Retinal pigment epithelial cell (primary cell): ENCODE results near the gene SSTR3.
"Not testable (repeated sequence)": the region's sequence is repeated elsewhere in the genome, so short reads cannot be mapped to it uniquely, and the experiment has no call there.

Experiments
- DNase-seq: peaks from one replicate; pipeline ENCODE4 v3.0.0-alpha.2; 2010; ENCODE audit warnings: low read depth
- H3K4me3 ChIP-seq: 2 replicates; pipeline ENCODE4 v1.5.1; 2011; ENCODE audit warnings: mild to moderate bottlenecking, low read length, control low read depth, moderate library complexity
- TF ChIP-seq, protein P1 (sequence below): conservative IDR thresholded peaks from 2 replicates; pipeline ENCODE4 v1.5.1; 2011; ENCODE audit warnings: low read depth, low read length, control low read depth, inconsistent platforms

The SSTR3 gene

DNA sequence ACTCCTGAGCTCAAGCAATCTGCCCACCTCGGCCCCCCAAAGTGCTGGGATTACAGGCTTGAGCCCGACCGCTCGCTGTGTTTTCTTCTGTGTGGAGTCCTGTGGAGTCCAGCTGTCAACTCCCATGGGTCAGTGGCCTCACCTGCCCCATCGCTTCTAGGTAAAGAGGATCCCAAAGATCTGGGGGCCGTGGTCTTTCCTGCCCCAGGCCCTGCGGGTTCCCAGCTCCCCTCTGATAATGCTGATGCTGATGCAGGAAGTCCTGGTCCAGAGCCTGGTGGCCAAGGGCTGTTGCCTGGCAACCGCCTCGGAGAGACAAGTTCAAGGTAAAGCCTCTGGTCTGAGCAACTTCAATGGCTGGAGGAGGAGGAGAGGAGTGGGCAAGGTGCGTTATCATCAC is 9.6 kb downstream of the SSTR3 start:
- no peak for DNase-seq
- no peak overlapping the region for H3K4me3 ChIP-seq
- TF ChIP-seq, protein P1, sequence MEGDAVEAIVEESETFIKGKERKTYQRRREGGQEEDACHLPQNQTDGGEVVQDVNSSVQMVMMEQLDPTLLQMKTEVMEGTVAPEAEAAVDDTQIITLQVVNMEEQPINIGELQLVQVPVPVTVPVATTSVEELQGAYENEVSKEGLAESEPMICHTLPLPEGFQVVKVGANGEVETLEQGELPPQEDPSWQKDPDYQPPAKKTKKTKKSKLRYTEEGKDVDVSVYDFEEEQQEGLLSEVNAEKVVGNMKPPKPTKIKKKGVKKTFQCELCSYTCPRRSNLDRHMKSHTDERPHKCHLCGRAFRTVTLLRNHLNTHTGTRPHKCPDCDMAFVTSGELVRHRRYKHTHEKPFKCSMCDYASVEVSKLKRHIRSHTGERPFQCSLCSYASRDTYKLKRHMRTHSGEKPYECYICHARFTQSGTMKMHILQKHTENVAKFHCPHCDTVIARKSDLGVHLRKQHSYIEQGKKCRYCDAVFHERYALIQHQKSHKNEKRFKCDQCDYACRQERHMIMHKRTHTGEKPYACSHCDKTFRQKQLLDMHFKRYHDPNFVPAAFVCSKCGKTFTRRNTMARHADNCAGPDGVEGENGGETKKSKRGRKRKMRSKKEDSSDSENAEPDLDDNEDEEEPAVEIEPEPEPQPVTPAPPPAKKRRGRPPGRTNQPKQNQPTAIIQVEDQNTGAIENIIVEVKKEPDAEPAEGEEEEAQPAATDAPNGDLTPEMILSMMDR = no peak

DNA sequence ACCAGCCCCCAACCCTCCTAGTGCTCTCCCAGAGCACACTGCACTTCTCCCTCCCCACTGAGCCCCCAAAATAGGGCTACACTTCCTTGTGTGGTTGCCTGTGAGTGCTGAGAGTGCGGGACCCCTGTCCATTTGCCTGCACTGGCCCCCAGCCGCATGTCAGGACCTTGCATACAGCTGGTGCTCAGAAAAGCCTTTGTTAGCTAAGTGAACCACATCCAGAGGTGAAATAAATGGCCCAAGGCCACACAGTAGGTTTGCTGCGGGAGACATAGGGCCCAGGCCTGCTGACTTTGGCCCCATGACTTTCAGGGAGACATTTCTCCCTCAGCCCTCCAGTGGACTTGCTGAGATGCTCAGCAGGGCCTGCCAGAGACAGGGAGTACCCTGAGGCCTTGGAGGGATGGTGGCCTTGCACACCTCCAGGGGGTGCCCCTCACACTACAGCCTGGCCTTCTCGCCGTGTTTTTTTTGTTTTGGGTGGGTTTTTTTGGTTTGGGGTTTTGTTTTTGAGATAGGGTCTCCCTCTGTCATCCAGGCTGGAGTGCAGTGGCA is 10.2 kb downstream of the SSTR3 start:
- H3K4me3 ChIP-seq = no peak overlapping the region
- TF ChIP-seq, protein P1 = no peak
- DNase-seq = no peak

DNA sequence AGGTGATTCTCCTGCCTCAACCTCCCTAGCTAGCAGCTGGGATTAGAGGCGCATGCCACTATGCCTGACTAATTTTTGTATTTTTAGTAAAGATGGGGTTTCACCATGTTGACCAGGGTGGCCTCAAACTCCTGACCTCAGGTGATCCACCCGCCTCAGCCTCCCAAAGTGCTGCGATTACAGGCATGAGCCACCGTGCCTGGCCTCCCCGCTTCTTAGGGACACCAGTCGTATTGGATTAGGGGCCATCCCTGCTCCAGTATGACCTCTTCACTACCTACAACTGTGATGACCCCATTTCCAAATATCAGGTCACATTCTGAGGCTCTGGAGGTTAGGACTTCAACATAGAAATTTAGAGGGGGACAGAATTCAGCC is 10.8 kb downstream of the SSTR3 start:
- not testable (repeated sequence) for H3K4me3 ChIP-seq, DNase-seq

DNA sequence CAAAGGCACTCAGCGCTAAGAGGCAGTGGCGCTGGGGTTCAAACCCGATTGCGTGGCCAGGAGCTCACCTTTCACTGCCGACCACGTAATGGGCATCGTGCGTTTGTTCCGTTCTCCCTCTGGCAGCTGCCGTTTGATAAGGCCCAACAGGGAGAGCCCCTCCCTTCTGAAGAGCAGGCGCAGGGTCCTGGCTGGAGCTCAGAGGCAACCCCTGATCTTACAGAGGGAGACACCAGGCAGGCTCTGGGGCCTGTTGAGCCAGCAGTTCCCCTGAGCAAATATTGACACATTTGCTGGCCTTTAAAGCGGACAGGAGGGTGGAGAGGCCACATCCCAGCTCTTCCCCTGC is 12.5 kb downstream of the SSTR3 start:
- DNase-seq = no peak
- TF ChIP-seq, protein P1 = no peak
- H3K4me3 ChIP-seq = no peak overlapping the region

DNA sequence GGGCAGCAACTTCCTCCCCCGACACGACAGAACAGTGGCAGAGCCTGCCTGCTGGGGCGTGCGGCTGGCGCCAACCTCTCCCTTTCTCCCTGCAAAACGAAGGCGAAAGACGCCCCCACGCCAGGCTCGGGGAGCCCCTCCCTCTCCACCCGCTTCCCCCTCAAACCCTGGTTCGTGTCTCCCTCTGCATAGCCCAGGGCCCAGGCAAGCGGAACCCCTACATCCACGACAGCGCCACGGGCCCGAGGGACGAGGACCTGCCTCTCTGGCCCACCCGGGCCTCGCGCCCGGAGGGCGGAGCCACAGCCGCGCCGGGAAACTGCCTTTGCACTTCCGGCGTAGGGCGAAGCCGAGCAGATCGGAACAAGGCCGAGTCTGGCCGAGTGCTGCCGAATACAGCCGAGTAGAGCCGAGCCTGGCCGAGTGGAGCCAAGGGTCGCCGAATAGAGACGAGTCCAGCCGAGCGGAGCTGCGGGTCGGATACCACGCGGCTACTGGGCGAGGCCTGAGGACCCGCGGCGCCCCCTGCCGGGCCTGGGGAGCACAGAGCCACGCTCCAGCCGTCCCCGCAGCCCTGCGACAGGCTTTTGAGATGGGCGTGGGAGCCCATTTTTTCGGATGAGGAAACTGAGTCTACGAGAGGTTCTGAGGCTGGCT is 13.0 kb downstream of the SSTR3 start:
- peak; percentile 89 for DNase-seq
- TF ChIP-seq, protein P1 = peak; percentile 91
- peak overlapping the region; percentile 64 for H3K4me3 ChIP-seq

DNA sequence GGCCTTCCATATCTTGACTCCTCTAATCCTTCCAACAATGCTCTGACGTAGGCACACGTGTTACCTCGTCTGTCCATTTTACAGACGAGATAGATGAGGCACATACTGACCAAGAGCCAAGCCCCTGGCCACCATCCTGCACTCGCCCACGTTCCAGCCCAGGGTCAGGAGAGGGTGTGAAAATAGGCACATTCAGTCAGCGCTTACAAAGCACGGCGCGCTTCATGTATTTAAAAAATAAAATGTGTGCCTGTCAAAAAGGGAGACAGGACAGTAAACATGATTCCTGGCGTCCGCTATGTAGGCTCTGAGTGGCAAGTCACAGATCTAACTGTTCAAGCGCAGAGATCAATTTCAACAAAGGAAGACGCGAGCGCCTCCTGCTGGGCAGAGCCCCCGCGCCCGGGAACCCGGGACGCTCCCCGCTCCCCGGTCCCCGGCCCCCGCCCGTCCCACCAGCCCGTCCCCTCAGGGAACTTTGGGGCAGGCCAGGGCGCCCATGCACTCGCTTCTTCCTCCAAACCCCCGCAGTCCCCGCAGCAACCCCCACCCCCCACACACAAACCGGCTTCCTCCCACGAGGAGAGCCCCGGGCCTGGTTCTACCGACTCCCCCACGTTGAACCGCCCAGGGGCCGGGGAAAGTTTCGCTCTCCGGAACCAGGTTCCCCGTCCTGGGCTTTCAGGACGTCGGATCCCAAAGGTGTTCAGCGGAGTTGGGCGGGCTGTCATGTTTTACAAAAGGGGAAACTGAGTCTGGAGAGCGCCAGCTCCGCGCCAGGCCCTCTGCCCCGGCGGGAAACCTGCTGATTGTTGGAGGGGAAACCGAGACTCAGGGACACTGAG is 13.8 kb downstream of the SSTR3 start:
- no peak for DNase-seq
- TF ChIP-seq, protein P1 = peak; percentile 76
- H3K4me3 ChIP-seq = peak overlapping the region; percentile 64

DNA sequence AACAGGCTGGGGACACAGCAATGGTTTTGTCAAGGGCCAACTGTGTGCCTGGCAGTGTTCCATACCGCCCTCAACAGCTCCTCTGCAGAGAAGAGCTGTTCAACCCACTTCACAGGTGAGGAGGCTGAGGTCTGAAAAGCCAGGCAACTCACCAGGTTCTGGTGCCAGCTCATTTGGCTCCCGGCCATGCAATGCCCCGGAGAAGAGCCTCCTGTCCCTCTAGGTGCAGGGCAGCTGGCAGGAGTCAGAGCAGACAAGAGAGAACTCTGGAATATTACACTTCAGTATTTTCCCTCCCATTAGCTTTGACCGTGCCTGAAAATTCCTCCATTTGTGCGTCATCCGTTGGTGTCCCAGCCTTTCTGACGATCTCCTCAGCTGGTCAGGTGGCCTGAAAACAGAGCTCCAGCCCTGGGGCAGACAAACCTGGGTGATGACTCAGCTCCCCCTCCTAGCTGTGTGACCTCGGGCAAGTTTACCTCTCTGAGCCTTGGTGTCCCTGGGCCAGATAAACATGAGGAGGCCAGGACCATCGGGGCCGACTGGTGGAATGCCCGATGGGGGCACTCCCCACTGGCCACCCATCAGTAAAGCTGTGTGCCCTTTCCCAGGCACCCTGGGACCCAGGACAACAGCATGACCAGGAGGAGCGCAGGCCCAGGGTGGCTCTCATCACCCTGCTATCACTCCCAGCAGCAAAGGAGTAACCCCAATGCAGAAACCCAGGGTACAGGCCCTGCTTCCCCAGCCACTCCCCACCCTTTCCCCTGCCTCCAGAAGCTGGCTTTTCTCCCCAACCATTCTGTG is 14.6 kb downstream of the SSTR3 start:
- TF ChIP-seq, protein P1 = no peak
- H3K4me3 ChIP-seq = no peak overlapping the region
- no peak for DNase-seq
